Mesenchymal stem cell (in vitro differentiated cells and primary cell): ENCODE measurements around the gene LIM2.

Experiments used
- DNase-seq: peaks from one replicate; pipeline ENCODE4 v3.0.0-alpha.2; 2013
- H2AFZ ChIP-seq: one replicate; pipeline ENCODE4 v1.6.1; 2013; ENCODE audit warnings: low read depth, mild to moderate bottlenecking, control low read depth, inconsistent platforms, low read length, moderate library complexity
- H2AK5ac ChIP-seq: 2 replicates; pipeline ENCODE4 v1.6.1; 2013; ENCODE audit warnings: low read length, moderate library complexity, mild to moderate bottlenecking, inconsistent platforms; ENCODE audit not compliant: severe bottlenecking
- H2BK120ac ChIP-seq: one replicate; pipeline ENCODE4 v1.6.1; 2013; ENCODE audit warnings: low read depth, mild to moderate bottlenecking, inconsistent platforms, low read length, moderate library complexity
- H2BK12ac ChIP-seq, 2 experiments: one replicate each; pipeline ENCODE4 v1.6.1; 2013; ENCODE audit warnings: inconsistent platforms in 2 of 2, low read length in 2 of 2, mild to moderate bottlenecking in 2 of 2, moderate library complexity in 2 of 2, control low read depth in 1 of 2
- H2BK15ac ChIP-seq: one replicate; pipeline ENCODE4 v1.6.1; 2013; ENCODE audit warnings: mild to moderate bottlenecking, low read depth, inconsistent platforms; ENCODE audit not compliant: poor library complexity, severe bottlenecking
- H2BK5ac ChIP-seq: 2 replicates; pipeline ENCODE4 v1.6.1; 2013; ENCODE audit warnings: low read depth, mild to moderate bottlenecking, low read length, control low read depth, inconsistent platforms; ENCODE audit not compliant: poor library complexity, severe bottlenecking
- H3K14ac ChIP-seq, 2 experiments: one replicate each; pipeline ENCODE4 v1.6.1; 2013; ENCODE audit warnings: inconsistent platforms in 2 of 2, low read length in 2 of 2, control low read depth in 1 of 2, mild to moderate bottlenecking in 1 of 2, moderate library complexity in 1 of 2
- H3K18ac ChIP-seq, 2 experiments: one replicate each; pipeline ENCODE4 v1.6.1; 2013; ENCODE audit warnings: inconsistent platforms in 2 of 2, low read length in 2 of 2, control low read depth in 1 of 2, low read depth in 1 of 2, mild to moderate bottlenecking in 1 of 2
- H3K23ac ChIP-seq, 2 experiments: one replicate each; pipeline ENCODE4 v1.6.1; 2013; ENCODE audit warnings: inconsistent platforms in 2 of 2, low read length in 2 of 2, mild to moderate bottlenecking in 2 of 2, moderate library complexity in 2 of 2, control low read depth in 1 of 2
- H3K27ac ChIP-seq: 2 replicates; pipeline ENCODE4 v1.5.1; 2013; ENCODE audit warnings: mild to moderate bottlenecking, moderate library complexity, low read length, control low read depth, inconsistent platforms; ENCODE audit not compliant: poor library complexity, severe bottlenecking
- H3K27me3 ChIP-seq, 2 experiments: 2 replicates each; pipeline versions ENCODE4 v1.6.1 to v1.7.0; 2013; ENCODE audit warnings: low read length in 2 of 2, mild to moderate bottlenecking in 2 of 2, moderate library complexity in 2 of 2, control low read depth in 1 of 2, inconsistent platforms in 1 of 2; ENCODE audit not compliant: control insufficient read depth in 1 of 2, insufficient read depth in 1 of 2
- H3K36me3 ChIP-seq, 2 experiments: 2 replicates each; pipeline versions ENCODE4 v1.6.1 to v1.7.0; 2013; ENCODE audit warnings: low read length in 2 of 2, control low read depth in 1 of 2, inconsistent platforms in 1 of 2, low read depth in 1 of 2, mild to moderate bottlenecking in 1 of 2; ENCODE audit not compliant: insufficient read depth in 2 of 2, control insufficient read depth in 1 of 2
- H3K4ac ChIP-seq, 2 experiments: one replicate each; pipeline ENCODE4 v1.6.1; 2013; ENCODE audit warnings: inconsistent platforms in 2 of 2, low read length in 2 of 2, mild to moderate bottlenecking in 2 of 2, moderate library complexity in 2 of 2, control low read depth in 1 of 2, low read depth in 1 of 2
- H3K4me1 ChIP-seq: 2 replicates; pipeline ENCODE4 v1.6.1; 2013; ENCODE audit warnings: low read depth, low read length, control low read depth; ENCODE audit not compliant: control insufficient read depth, insufficient read depth
- H3K4me2 ChIP-seq: 2 replicates; pipeline ENCODE4 v1.6.1; 2013; ENCODE audit warnings: low read length, mild to moderate bottlenecking, inconsistent platforms; ENCODE audit not compliant: poor library complexity, severe bottlenecking
- H3K4me3 ChIP-seq, 2 experiments: 2 replicates each; pipeline versions ENCODE4 v1.5.1 to v1.7.0; 2013; ENCODE audit warnings: low read length in 2 of 2, mild to moderate bottlenecking in 2 of 2, control low read depth in 1 of 2, low read depth in 1 of 2; ENCODE audit not compliant: insufficient read depth in 1 of 2
- H3K79me1 ChIP-seq: replicated peaks from 2 replicates; pipeline ENCODE4 v1.6.1; 2013; ENCODE audit warnings: mild to moderate bottlenecking, control low read depth, low read length, inconsistent platforms; ENCODE audit not compliant: poor library complexity, severe bottlenecking
- H3K9ac ChIP-seq: 2 replicates; pipeline ENCODE4 v1.7.0; 2013; ENCODE audit warnings: mild to moderate bottlenecking, low read length, moderate library complexity
- H3K9me3 ChIP-seq: 2 replicates; pipeline ENCODE4 v1.7.0; 2013; ENCODE audit warnings: mild to moderate bottlenecking, low read length; ENCODE audit not compliant: control insufficient read depth
- H4K8ac ChIP-seq: one replicate; pipeline ENCODE4 v1.6.1; 2013; ENCODE audit warnings: inconsistent platforms, mild to moderate bottlenecking, low read length, moderate library complexity
- H4K91ac ChIP-seq: one replicate; pipeline ENCODE4 v1.6.1; 2013; ENCODE audit warnings: mild to moderate bottlenecking, low read length, inconsistent platforms
- WGBS: methylation state at CpG from one replicate; pipeline ENCODE4 v1.1.7; 2013; ENCODE audit warnings: mixed read lengths; 5-methylcytosine and 5-hydroxymethylcytosine counted together

Gene LIM2

GRCh38 chr19:51347209-51347928 is 40.4 kb downstream of the LIM2 start:
- Histone ChIP-seq H4K8ac (no peak overlapping the region), H2BK15ac (no peak overlapping the region), H2BK12ac (no peak overlapping the region), H3K4me3 (no peak overlapping the region), H3K14ac (no peak overlapping the region), H3K23ac (no peak overlapping the region), H3K9me3 (no peaks in the 10 kb centered on the region), H3K18ac (no peak overlapping the region), H3K9ac (no peak overlapping the region), H3K4me1 (no peaks in the 10 kb centered on the region), H3K27ac (no peak overlapping the region), H2AK5ac (no peak overlapping the region), H2AFZ (no peak overlapping the region), H2BK5ac (no peak overlapping the region), H4K91ac (no peak overlapping the region), H3K4ac (no peak overlapping the region), H3K36me3 (peaks cover 51 to 73% of the 10 kb centered on the region in 2 experiments), H3K4me2 (no peak overlapping the region), H3K79me1 (peaks cover 2% of the 10 kb centered on the region), H3K27me3 (no peaks in the 10 kb centered on the region), H2BK120ac (no peak overlapping the region)
- DNase-seq = no peak
- 86% methylated on average over 10 of the region's 10 CpGs for WGBS

- Histone ChIP-seq H3K27me3 (no peaks in the 10 kb centered on the region), H3K4ac (no peak overlapping the region), H2BK5ac (no peak overlapping the region), H3K27ac (no peak overlapping the region), H3K23ac (no peak overlapping the region), H3K18ac (no peak overlapping the region), H2BK12ac (no peak overlapping the region), H3K4me2 (no peak overlapping the region), H3K79me1 (peaks cover 2% of the 10 kb centered on the region), H3K9ac (no peak overlapping the region), H2AFZ (no peak overlapping the region), H2AK5ac (no peak overlapping the region), H4K8ac (no peak overlapping the region), H2BK15ac (no peak overlapping the region), H3K14ac (no peak overlapping the region), H3K9me3 (no peaks in the 10 kb centered on the region), H2BK120ac (no peak overlapping the region), H3K36me3 (peaks cover 44 to 67% of the 10 kb centered on the region in 2 experiments), H3K4me1 (no peaks in the 10 kb centered on the region), H3K4me3 (no peak overlapping the region), H4K91ac (no peak overlapping the region)
- DNase-seq = no peak
- 91% methylated on average over 17 of the region's 17 CpGs for WGBS
These were observed 41.0 kb downstream of the LIM2 start for GRCh38 chr19:51346742-51347141.

GRCh38 chr19:51345076-51345620 is 42.6 kb downstream of the LIM2 start:
- Histone ChIP-seq H3K4ac (no peak overlapping the region), H2BK5ac (no peak overlapping the region), H2AK5ac (no peak overlapping the region), H3K4me1 (peaks cover 7% of the 10 kb centered on the region), H3K9ac (no peak overlapping the region), H2AFZ (no peak overlapping the region), H4K8ac (no peak overlapping the region), H3K36me3 (peaks cover 34 to 54% of the 10 kb centered on the region in 2 experiments), H3K18ac (no peak overlapping the region), H3K14ac (no peak overlapping the region), H3K23ac (no peak overlapping the region), H4K91ac (no peak overlapping the region), H3K4me3 (no peak overlapping the region), H3K27ac (no peak overlapping the region), H2BK120ac (no peak overlapping the region), H3K79me1 (peaks cover 2% of the 10 kb centered on the region), H3K9me3 (no peaks in the 10 kb centered on the region), H3K4me2 (no peak overlapping the region), H2BK12ac (no peak overlapping the region), H3K27me3 (peaks cover 0 to 3% of the 10 kb centered on the region in 2 experiments), H2BK15ac (no peak overlapping the region)
- 96% methylated on average over 9 of the region's 9 CpGs for WGBS
- no peak for DNase-seq

- Histone ChIP-seq H3K4me3 (no peak overlapping the region), H3K9me3 (no peaks in the 10 kb centered on the region)
- DNase-seq = no peak
These were observed 44.9 kb downstream of the LIM2 start for GRCh38 chr19:51342631-51343569.

More at GRCh38 chr19:51342631-51343569, 44.9 kb downstream of the LIM2 start:
- Histone ChIP-seq H2BK5ac (no peak overlapping the region), H4K8ac (peak overlapping the region; percentile 40), H3K14ac (no peak overlapping the region), H3K18ac (no peak overlapping the region), H2BK15ac (no peak overlapping the region), H2BK12ac (no peak overlapping the region), H3K36me3 (peaks cover 29 to 33% of the 10 kb centered on the region in 2 experiments), H4K91ac (peak overlapping the region; percentile 45), H3K27ac (no peak overlapping the region), H2AK5ac (no peak overlapping the region), H3K23ac (no peak overlapping the region), H3K27me3 (peaks cover 0 to 3% of the 10 kb centered on the region in 2 experiments), H2AFZ (no peak overlapping the region), H3K4ac (no peak overlapping the region), H3K4me2 (no peak overlapping the region), H2BK120ac (no peak overlapping the region), H3K79me1 (no peaks in the 10 kb centered on the region), H3K9ac (no peak overlapping the region), H3K4me1 (peaks cover 14% of the 10 kb centered on the region)
- 59% methylated on average over 9 of the region's 9 CpGs for WGBS
